Medulla oblongata (tissue), 1 donor: ENCODE measurements around the gene YY1.
"Not testable (repeated sequence)": the region's sequence is repeated elsewhere in the genome, so short reads cannot be mapped to it uniquely, and the experiment has no call there.

Experiments used
- DNase-seq: peaks from one replicate; pipeline ENCODE4 v3.0.0-alpha.2; 2015; ENCODE audit errors: extremely low spot score

YY1 gene

GRCh38 chr14:100243020-100243419 lies 4.1 kb downstream of the YY1 start:
- no peak for DNase-seq

GRCh38 chr14:100246809-100247428 lies 8.0 kb downstream of the YY1 start:
- DNase-seq, result peak; percentile 66

GRCh38 chr14:100250732-100251465 lies 12.0 kb downstream of the YY1 start:
- DNase-seq, result no peak

GRCh38 chr14:100252684-100253083 lies 13.7 kb downstream of the YY1 start:
- DNase-seq, result no peak

- DNase-seq, result no peak
Measured at GRCh38 chr14:100256339-100256895, 17.5 kb downstream of the YY1 start.

GRCh38 chr14:100261621-100262020 lies 22.7 kb downstream of the YY1 start:
- DNase-seq, result no peak

- no peak for DNase-seq
Measured at GRCh38 chr14:100262545-100262944, 23.6 kb downstream of the YY1 start.

GRCh38 chr14:100263141-100263540 lies 24.2 kb downstream of the YY1 start:
- no peak for DNase-seq

GRCh38 chr14:100267990-100268389 lies 29.0 kb downstream of the YY1 start:
- no peak for DNase-seq

- no peak for DNase-seq
Measured at GRCh38 chr14:100268591-100269207, 29.8 kb downstream of the YY1 start.

GRCh38 chr14:100271247-100271939 lies 32.4 kb downstream of the YY1 start:
- no peak for DNase-seq

- DNase-seq, result no peak
Measured at GRCh38 chr14:100274250-100274649, 35.3 kb downstream of the YY1 start.

- DNase-seq, result no peak
Measured at GRCh38 chr14:100275214-100275613, 36.3 kb downstream of the YY1 start.

- DNase-seq, result no peak
Measured at GRCh38 chr14:100278702-100279101, 39.8 kb downstream of the YY1 start.

- no peak for DNase-seq
Measured at GRCh38 chr14:100279133-100279532, 40.2 kb downstream of the YY1 start.

GRCh38 chr14:100279563-100279962 lies 40.6 kb downstream of the YY1 start:
- no peak for DNase-seq

- DNase-seq, result no peak
Measured at GRCh38 chr14:100281286-100282082, 42.5 kb downstream of the YY1 start.

- no peak for DNase-seq
Measured at GRCh38 chr14:100282083-100282350, 43.1 kb downstream of the YY1 start.

- DNase-seq, result no peak
Measured at GRCh38 chr14:100282766-100283419, 43.9 kb downstream of the YY1 start.

GRCh38 chr14:100283436-100283835 lies 44.5 kb downstream of the YY1 start:
- not testable (repeated sequence) for DNase-seq
